HS-5 (cell line): ENCODE data around the gene SMIM28.

ENCODE experiments used
- DNase-seq: peaks from one replicate; pipeline ENCODE4 v3.0.0-alpha.2; 2012; ENCODE audit warnings: low read depth

SMIM28 gene

DNA sequence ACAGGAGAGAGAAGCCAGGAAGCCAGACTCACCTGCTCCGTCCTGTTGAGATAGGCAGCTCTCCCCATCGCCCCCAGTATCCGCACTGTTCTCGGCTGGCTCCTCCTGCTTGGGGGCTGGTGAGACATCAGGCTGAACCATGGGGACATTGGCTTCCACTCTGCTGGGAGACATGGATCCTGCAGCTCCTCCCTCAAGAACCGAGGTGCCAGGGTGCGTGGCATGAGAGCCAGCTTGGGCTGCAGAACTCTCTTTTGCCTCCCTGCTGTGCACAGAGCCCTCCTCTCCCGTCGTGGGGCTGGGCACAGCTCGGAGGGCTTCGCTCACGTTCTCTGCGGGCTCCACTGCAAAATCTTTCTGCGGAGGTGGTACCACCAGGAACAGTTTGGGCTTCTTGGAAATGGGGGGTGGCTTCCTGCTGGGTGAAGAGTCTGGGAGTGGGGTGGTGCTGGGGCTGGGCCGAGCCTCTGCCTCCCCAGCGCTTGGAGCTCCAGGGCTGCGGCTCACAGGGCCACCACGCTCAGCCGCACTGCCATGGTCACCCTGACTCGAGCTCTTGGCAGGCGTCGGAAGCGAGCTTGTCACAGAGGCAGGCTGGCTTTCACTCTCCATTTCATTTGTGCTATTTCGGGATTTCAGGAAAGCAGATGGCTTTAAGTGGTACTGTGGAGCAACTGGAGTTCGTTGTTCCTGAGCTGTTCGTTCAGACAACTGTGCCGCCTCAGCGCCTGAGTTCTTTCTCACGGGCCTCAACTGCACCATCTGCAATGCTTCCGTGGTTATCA is 52.8 kb downstream of the SMIM28 start:
- no peak for DNase-seq

DNA sequence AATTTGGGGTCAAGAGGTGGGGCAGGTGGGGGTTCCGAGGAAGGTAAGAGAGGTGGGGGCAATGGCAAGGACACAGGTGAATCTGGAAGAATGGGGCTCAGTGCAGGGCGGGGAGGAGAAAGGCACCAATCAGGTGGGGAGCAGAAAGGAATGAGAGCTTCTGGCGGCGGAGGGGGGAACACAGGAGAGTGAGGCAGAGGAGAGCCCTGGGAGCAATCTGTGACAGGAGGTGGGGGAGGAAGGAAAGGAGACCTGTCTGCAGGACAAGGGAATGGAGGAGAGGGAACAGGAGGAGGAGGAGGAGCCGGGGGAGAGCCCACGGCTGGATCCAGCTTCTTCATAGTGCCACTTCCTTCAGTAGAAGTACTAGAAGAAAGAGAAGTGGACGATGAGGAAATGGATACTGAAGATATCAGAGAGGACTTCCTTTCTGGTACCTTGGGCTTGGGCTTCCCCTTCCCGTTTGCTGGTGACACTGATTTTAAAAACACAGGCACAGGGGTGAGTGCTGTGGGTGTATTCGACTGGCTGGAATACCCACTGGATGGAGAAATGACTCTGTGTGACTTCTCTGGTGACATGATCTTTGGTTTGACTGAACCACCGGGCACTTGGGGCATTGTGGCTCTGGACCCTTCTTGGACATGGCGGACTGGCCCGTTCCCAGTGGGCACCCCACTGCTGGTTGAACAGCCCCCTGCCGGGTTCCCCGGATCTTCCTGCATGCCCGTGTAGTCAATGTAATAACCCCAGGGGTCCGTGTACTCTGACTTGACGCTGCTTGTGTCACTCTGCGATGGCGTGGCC is 53.8 kb downstream of the SMIM28 start:
- no peak for DNase-seq

DNA sequence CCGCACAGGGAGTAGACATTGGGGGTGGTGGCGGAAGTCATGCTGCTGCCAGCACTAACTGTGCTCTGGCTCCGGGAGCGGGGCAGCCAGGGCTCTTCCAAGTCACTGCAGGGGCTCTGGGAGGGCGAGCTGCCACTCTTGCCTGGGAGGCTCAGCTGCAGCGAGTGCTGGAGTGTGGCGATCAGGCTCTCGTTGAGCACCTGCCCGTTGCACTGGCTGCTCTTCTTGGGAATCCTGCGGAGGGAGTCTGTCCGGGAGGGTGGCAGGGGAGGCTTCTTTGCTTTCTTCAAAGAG is 54.3 kb downstream of the SMIM28 start:
- DNase-seq = no peak
